Stimulated activated CD8-positive, alpha-beta memory T cell treated with anti-CD3 and anti-CD28 coated beads, Interleukin-2, amount 100 ng/mL, for 48 hours (primary cell): ENCODE data around the gene SLC41A3.
"Not testable (repeated sequence)": the region's sequence is repeated elsewhere in the genome, so short reads cannot be mapped to it uniquely, and the experiment has no call there.

Source experiments
- DNase-seq, 2 donors: peaks; one replicate each; pipeline ENCODE4 v3.0.0-alpha.2; 2020; ENCODE audit warnings: low read depth in 2 of 2

Gene SLC41A3

GRCh38 chr3:126082362-126083137 is 1.4 kb downstream of the SLC41A3 start:
- DNase-seq, result no peak

GRCh38 chr3:126081618-126082361 is 2.1 kb downstream of the SLC41A3 start:
- DNase-seq, result no peak

GRCh38 chr3:126080970-126081369 is 3.0 kb downstream of the SLC41A3 start:
- DNase-seq, result no peak

- DNase-seq, result no peak
Measured at GRCh38 chr3:126078866-126079265, 5.1 kb downstream of the SLC41A3 start.

- no peak for DNase-seq
Measured at GRCh38 chr3:126077754-126078153, 6.2 kb downstream of the SLC41A3 start.

GRCh38 chr3:126076140-126076539 is 7.8 kb downstream of the SLC41A3 start:
- no peak for DNase-seq

GRCh38 chr3:126070146-126070545 is 13.8 kb downstream of the SLC41A3 start:
- no peak for DNase-seq

GRCh38 chr3:126067959-126068358 is 16.0 kb downstream of the SLC41A3 start:
- DNase-seq, result no peak

- not testable (repeated sequence) for DNase-seq
Measured at GRCh38 chr3:126066676-126067075, 17.2 kb downstream of the SLC41A3 start.

- DNase-seq, result no peak
Measured at GRCh38 chr3:126065876-126066275, 18.0 kb downstream of the SLC41A3 start.

- DNase-seq, result no peak
Measured at GRCh38 chr3:126064627-126065258, 19.2 kb downstream of the SLC41A3 start.

GRCh38 chr3:126063358-126063965 is 20.5 kb downstream of the SLC41A3 start:
- DNase-seq, result no peak

- DNase-seq, result no peak
Measured at GRCh38 chr3:126061301-126062032, 22.5 kb downstream of the SLC41A3 start.

GRCh38 chr3:126060613-126061145 is 23.2 kb downstream of the SLC41A3 start:
- no peak for DNase-seq

- DNase-seq, result no peak
Measured at GRCh38 chr3:126058666-126059065, 25.3 kb downstream of the SLC41A3 start.

- no peak for DNase-seq
Measured at GRCh38 chr3:126057936-126058335, 26.0 kb downstream of the SLC41A3 start.

- DNase-seq, result no peak
Measured at GRCh38 chr3:126057501-126057819, 26.5 kb downstream of the SLC41A3 start.

GRCh38 chr3:126056681-126057500 is 27.0 kb downstream of the SLC41A3 start:
- DNase-seq, result no peak

GRCh38 chr3:126056088-126056487 is 27.8 kb downstream of the SLC41A3 start:
- no peak for DNase-seq

GRCh38 chr3:126054870-126055269 is 29.1 kb downstream of the SLC41A3 start:
- DNase-seq, result no peak
